NOMO-1 treated with DMSO at 0.1 percent for 48 hours (cell line): ENCODE results near the gene TRAPPC5.

Source experiments
- DNase-seq: peaks from one replicate; lab custom pipeline; 2025; ENCODE audit not compliant: unreplicated experiment; lab: John Stamatoyannopoulos, UW

The TRAPPC5 gene

DNA sequence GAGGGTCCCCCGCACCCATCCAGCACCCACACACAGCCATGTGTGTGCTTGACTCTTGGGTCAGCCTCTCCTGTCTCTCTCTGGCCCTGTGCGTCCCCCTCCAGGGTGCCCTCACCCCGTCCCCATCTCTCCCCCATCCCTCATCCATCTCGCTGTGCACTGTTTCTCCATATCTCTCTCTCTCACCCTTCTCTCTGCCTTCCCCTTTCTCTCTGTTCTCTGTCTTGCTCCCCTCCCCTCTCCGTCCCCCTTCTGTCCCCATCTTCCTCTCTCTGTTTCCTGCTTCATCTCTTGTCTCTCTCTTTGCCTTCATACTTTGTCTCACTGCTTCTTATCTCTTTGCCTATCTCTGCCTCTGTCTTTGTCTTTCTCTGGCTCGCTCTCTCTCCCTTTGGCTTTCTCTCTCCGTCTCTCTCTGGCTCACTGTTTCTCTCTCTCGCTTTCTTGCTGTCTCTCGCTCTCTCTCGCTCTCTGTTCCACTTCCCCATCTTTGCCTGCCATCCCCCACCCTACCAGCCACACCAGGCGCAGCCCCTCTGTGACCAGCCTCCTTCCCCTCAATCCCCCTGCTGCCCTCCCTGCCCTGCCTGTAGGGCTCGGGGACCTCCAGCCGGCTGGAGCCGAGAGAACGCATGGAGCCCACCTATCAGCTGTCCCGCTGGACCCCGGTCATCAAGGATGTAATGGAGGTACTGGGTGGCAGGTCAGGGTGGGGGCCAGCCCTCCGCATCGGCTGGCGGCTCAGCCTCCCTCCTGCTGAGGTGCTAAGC, 34.8 kb upstream of the TRAPPC5 start:
- DNase-seq: peak; percentile 72

GRCh38 chr19:7646426-7646700, 34.3 kb upstream of the TRAPPC5 start:
- no peak for DNase-seq

DNA sequence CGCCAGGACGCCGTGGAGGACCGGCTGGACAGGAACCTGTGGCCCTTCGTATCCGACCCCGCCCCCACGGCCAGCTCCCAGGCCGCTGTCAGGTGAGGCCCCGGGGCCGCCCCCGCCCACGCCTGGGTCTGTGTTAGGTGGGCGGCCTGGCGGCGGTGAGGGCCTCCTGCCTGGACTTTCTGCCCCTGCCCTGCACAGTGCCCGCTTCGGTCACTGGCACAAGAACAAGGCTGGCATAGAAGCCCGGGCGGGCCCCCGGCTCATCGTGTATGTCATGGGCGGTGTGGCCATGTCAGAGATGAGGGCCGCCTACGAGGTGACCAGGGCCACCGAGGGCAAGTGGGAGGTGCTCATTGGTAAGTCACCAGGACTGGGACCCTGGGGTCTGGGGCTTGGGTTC, 33.5 kb upstream of the TRAPPC5 start:
- no peak for DNase-seq

DNA sequence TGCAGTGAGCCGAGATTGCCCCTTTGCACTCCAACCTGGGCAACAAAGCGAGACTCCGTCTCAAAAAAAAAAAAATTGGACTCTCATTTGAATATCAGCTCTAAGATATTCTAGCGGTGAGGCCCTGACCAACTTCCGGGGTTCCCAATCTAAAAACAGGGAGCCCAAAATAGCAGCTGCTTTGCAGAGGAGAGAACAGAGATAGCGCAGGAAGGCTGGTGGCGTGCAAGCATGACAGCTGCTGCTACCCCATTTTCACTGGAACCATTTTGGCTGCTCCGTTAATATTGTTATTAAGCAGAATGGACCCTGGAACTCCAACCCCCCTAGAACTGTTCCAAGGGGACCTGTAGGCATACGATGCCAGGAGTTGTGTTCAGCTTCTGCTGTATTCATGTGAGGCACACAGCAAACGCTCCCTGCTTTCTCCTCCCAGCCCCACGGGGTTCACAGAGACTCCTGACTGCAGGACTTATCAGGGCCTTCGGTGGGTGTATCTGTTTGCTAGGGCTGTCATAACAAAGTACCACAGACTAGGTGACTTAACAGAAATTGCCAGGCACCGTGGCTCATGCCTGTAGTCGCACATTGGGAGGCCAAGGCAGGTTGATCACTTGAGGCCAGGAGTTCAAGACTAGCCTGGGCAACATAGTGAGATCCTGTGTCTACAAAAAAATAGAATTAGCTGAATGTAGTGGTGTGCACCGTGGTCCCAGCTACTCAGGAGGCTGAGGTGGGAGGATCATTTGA, 32.2 kb upstream of the TRAPPC5 start:
- DNase-seq: no peak

DNA sequence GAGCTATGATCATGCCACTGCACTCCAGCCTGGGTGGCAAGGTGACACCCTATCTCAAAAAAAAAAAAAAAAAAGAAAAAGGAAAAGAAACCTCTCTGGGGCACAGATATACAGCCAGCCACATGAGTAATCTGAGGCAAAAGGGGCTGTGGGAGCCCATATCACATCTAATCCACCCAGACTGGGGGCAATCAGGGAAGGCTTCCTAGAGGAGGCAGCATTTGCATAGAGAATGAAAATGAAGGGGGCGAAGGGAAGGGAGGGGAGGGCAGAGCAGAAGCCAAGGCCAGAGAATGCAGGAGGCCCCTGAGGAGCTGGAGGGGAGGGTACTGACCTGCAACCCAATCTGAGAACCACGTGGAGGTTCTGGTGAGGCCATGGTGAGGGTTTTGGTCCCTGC, 30.5 kb upstream of the TRAPPC5 start:
- no peak for DNase-seq

DNA sequence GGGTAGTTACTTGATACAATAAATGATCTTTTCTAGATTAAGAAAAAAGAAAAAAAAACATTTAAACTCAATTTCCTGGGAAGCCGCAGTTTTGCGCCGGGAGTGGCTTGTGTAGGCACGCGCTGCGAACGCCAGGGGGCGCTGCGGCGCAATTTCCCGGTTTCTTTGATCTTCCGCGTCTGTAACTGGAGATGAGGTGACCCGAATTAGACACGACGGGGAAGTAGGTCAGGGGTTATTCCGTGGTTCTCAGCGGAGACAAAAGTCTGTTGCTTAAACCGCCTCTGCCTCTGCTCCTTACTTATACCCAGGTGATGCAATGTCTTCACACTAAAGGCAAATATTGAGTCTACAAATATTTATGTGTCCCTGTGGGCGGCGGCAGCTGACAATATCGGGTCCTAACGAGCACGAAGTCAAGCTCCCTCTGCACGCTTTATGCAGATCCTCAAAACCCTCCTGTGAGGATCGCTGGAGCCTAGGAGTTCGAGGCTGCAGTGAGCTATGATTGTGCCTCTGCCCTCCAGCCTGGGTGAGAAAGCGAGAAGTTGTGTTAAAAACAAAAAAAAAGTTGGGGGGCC, 28.5 kb upstream of the TRAPPC5 start:
- peak; percentile 100 for DNase-seq

DNA sequence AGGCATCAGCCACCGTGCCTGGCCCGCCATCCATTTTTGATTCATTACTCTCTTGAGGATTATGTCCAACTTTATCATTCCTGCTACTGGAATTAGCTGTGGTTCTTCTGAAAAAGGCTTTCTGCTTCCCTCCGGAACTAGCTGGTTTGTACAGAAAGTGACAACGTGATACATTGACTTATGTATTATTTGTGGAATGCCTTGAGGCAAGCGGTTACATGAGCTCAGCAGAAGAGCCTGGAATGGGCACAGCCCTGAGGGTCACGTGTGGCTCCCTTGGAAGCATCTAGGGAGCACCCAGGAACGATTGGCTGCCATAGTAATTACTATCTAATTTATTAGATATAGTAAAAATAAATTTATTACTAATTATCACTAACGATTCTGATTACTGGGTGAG, 26.2 kb upstream of the TRAPPC5 start:
- no peak for DNase-seq

GRCh38 chr19:7655581-7655980, 25.1 kb upstream of the TRAPPC5 start:
- DNase-seq: peak; percentile 89

DNA sequence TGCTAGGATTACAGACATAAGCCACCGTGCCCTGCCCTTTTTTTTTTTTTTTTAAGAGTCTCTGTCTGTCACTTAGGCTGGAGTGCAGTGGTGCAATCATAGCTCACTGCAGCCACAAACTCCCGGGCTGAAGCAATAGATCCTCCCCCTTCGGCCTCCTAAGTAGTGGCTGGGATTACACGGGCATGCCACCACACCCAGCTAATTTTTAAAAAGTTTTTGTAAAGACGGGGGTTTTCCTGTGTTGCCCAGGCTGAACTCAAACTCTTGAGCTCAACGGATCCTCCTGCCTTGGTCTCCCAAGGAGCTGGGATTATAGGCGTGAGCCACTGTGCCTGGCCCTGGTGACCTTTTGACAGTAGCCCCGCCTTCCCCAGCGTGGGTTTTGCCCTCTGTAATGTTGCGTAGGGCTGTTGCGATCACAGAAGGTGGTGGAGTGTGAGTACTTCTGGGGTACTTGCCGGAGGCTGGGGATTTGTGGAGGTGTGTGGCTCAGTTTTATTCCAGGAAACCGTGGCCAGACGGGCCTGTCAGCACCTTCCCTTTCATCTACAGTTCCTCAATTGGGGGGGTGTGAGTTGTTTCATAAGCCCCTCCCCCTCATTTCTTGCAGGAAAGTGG, 23.4 kb upstream of the TRAPPC5 start:
- peak; percentile 92 for DNase-seq

DNA sequence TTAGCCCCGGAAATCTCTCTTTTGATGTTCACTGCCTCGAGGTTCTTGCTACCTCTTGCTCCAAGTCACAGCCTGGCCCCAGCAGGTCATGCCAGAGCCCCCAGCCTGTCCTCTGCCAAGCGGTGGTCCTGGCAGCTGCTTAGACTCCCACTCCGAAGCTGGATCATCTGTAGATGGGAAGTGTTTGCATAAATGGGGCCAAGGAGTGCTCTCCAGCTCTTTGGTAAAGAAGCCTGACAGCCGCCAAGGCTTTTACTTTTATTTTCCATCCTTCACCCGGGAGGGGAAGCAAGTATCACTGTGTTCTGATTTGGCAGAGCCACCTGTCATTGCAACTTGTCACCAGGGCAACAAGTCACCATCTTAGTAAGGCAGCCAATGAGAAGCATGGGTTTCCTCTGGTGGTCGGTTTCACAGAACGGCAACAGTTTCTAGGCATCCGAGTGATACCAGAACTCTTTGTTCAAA, 22.4 kb upstream of the TRAPPC5 start:
- peak; percentile 45 for DNase-seq

GRCh38 chr19:7661744-7662538, 18.7 kb upstream of the TRAPPC5 start:
- no peak for DNase-seq

- no peak for DNase-seq
These were observed 18.0 kb upstream of the TRAPPC5 start for GRCh38 chr19:7662657-7663056.

GRCh38 chr19:7663706-7664105, 16.9 kb upstream of the TRAPPC5 start:
- DNase-seq: no peak

DNA sequence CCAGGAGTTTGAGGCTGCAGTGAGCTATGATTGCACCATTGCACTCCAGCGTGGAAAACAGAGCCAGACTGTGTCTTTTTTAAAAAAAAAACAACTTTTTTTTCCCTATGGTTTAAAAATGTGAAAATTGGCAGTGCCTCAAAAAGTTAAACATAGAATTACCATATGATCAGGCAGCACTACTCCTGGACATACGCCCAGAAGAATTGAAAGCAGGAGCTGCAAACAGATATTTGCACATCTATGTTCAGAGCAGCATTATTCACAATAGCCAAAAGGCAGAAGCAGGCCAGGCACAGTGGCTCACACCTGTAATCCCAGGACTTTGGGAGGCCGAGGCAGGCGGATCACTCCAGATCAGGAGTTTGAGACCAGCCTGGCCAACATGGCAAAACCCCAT, 15.6 kb upstream of the TRAPPC5 start:
- DNase-seq: no peak

DNA sequence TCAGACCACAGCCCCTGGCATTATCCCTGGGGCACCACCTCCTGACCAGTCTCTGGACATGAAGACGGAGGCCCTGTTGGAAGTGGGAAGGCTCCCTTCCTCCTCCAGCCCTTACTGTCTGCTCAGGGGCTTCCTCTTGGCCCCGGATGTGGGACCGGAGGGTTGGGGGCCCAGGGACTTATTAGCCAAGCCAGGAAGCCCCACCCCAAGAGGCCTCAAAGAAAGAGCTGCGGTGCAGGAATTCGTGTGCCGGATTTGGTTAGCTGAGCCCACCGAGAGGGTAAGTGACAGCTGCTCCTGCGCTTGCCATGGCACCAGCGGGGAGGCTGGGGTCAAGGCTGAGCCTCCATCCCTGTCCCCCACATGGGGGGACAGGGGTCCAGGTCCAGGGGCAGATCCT, 11.8 kb upstream of the TRAPPC5 start, which contains the start of gene RETN:
TSS of gene RETN (plus strand) at position 208 of the 400 bp plus-strand sequence. CDS start 278 bp downstream, outside the sequence.
- no peak for DNase-seq

DNA sequence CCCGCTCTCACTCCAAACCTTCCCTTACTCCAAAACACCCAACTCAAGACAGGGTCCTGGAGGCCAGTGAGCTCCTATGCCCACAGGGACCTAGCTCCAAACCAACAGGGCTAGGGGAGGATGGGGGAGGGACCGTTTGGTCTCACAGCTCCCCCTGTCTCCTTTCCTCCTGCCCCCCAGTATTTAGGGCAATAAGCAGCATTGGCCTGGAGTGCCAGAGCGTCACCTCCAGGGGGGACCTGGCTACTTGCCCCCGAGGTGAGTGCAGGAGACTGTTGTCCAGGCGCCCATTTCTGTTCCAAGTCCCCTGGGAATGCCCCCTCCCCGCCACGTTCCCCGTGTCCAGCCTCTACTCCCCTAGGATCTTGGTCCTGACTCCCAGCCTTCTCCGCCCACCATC, 11.0 kb upstream of the TRAPPC5 start:
- DNase-seq: no peak

DNA sequence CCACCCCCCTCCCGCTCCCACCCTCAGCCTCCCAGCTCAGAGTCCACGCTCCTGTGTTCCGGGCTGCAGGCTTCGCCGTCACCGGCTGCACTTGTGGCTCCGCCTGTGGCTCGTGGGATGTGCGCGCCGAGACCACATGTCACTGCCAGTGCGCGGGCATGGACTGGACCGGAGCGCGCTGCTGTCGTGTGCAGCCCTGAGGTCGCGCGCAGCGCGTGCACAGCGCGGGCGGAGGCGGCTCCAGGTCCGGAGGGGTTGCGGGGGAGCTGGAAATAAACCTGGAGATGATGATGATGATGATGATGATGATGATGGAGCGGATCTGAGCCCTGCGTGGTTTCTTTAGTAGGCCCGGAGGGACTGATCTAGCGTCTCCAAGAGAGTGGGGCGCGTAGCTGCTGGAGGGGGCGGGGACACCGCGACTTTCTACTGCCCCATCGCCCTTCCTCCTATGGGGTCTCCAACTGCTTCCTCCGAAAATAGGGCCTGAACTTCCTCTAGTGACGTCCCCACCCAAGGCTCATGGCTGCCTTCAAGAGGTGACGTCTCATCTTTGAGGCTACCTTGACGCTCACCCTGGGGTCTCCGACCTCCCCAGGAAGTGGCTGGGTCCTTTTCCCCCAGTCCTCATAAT, 10.4 kb upstream of the TRAPPC5 start:
- DNase-seq: peak; percentile 17

DNA sequence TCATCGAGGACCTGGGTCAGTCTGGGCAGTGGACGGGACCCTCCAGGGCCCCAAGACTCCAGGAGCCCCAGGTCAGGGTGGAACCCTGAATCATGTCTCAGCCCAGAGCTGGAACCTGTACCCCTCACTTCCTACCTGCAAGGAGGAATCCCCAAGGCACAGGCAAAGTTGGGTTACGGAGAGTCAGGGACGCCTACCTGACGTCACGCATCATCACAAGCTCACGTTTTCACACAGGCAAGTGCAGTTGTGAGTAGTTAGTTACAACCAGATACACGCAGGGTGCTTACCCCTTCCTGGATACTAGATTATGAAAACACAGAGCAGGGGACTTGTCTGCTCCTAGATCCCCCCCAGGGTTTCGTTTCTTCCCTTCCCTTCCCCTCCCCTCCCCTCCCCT, 9.8 kb upstream of the TRAPPC5 start:
- no peak for DNase-seq

GRCh38 chr19:7672522-7672921, 8.1 kb upstream of the TRAPPC5 start:
- DNase-seq: no peak
